Vagina (tissue), 2 donors: ENCODE measurements around the gene CCDC85B. TPM values are rescaled to one million over a fixed set of nuclear protein-coding genes. Genes with fewer than 3 reads are reported as not detected.
A peak's percentile ranks its signal among the peaks of the same experiment; 100 is the strongest.
"Not testable (repeated sequence)": the region's sequence is repeated elsewhere in the genome, so short reads cannot be mapped to it uniquely, and the experiment has no call there.

ENCODE experiments used
- DNase-seq, 2 donors: peaks; one replicate each; pipeline ENCODE4 v3.0.0-alpha.2; 2017; ENCODE audit errors: extremely low spot score in 2 of 2
- H3K27ac ChIP-seq: fragments of 200-600 bp; sonication (generic); one replicate; pipeline ENCODE4 v1.5.1; 2019
- H3K27me3 ChIP-seq: fragments of 200-600 bp; sonication (generic); one replicate; pipeline ENCODE4 v1.5.1; 2019
- H3K36me3 ChIP-seq, 2 donors: fragments of 200-600 bp; sonication (generic); one replicate each; pipeline ENCODE4 v1.5.1; 2017 to 2019
- H3K4me1 ChIP-seq: fragments of 200-600 bp; sonication (generic); one replicate; pipeline ENCODE4 v1.5.1; 2019
- H3K4me3 ChIP-seq, 2 donors: fragments of 200-600 bp; sonication (generic); 1 replicate in 1 of 2; 2 replicates in 1 of 2; pipeline ENCODE4 v1.5.1; 2016 to 2019
- H3K9me3 ChIP-seq: fragments of 200-600 bp; sonication (generic); one replicate; pipeline ENCODE4 v1.5.1; 2019
- CTCF ChIP-seq, 3 experiments: fragments of 450-650 bp in 2 of 3; fragments of 200-600 bp in 1 of 3; sonication (generic) in 1 of 3; IDR thresholded peaks; one replicate each; pipeline ENCODE4 v1.5.1; 2017 to 2019; ENCODE audit warnings: antibody characterized with exemption in 3 of 3, mild to moderate bottlenecking in 2 of 3, moderate library complexity in 2 of 3
- POLR2A ChIP-seq, 2 donors: fragments of 450-650 bp; IDR thresholded peaks; one replicate each; pipeline ENCODE4 v1.6.1; 2017; ENCODE audit warnings: antibody characterized with exemption in 2 of 2, mild to moderate bottlenecking in 2 of 2, moderate library complexity in 2 of 2
- POLR2AphosphoS5 ChIP-seq, 2 donors: sonication (generic); formaldehyde crosslinking; IDR thresholded peaks; one replicate each; pipeline ENCODE4 v1.9.0; 2017; ENCODE audit warnings: antibody characterized with exemption in 2 of 2, mild to moderate bottlenecking in 2 of 2, low read depth in 1 of 2; ENCODE audit not compliant: insufficient read depth in 1 of 2
- intact Hi-C: fragments of 100-400 bp; cut with DNase I; formaldehyde crosslinking; loops from one replicate; pipeline ENCODE4 v1.15.1; 2023
- total RNA-seq: library from RNA; depleted of rRNA; stranded (reverse); fragments of >200 nt; gene quantifications from one replicate; pipeline ENCODE4 v1.2.3, GENCODE V29; 2016

The CCDC85B gene
- total RNA-seq, 1 donor from 2014 or later: 76.4 TPM

DNA sequence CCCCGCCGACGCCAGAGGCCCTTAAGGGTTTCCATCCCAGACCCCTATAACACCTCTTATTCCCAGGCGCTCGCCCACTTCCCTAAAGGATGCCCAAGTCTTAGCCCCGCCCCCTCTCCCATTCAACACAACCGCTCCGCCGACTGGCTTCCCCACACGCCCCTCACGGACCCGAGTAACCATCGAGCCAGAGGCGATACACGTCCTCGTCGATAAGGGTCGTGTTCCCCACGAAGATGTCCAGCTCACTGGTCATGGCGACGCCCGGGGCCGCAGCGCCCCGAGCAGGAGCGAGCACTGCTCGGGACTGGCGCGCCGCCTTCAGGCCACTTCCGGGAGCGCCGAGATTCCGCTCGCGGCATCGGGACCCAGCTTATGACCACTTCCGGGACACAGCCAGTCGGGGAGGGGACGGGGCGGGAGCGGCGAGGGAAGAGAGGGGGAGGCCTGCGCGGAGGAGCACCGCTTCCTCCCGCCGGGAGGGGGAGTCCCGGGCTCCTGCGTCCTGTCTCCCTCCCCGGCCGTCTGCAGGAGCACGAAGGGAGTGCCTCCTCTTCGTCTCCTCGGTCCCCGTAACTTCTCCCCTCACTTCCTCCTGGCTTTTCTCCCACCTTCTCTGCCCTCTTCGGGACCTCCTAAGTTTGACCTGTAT is 2.2 kb upstream of the CCDC85B start, which contains the start of gene FIBP:
Gene FIBP (minus strand): TSS at position 309 of the 652 bp plus-strand sequence. CDS start 53 bp downstream, at position 256.
- peak within 1 kb of the TSS; percentile 97 for H3K27ac ChIP-seq
- no peaks in the 10 kb centered on the region for H3K27me3 ChIP-seq
- H3K36me3 ChIP-seq: peaks cover 0 to 24% of the 10 kb centered on the region in 2 donors
- peak within 1 kb of the TSS; percentile 69 to 86 for H3K4me3 ChIP-seq
- intact Hi-C loops: loop anchor here (5.0 kb wide), 2 partner anchors 99 to 114 kb away; partner anchors contain the start of genes BANF1 and EIF1AD
- H3K4me1 ChIP-seq: peaks cover 70% of the 10 kb centered on the region
- H3K9me3 ChIP-seq: no peaks in the 10 kb centered on the region
- TF ChIP-seq POLR2A (IDR thresholded peaks at IDR 0.05) (peak in 1 of 2 donors; percentile 87), CTCF (IDR thresholded peaks at IDR 0.05) (peak; percentile 72 to 95 (median 80)), POLR2AphosphoS5 (IDR thresholded peaks at IDR 0.05; ENCODE audit: insufficient read depth in 1 of 2, low read depth in 1 of 2) (peak; percentile 93 to 98)
- DNase-seq: peak in 1 of 2 donors; percentile 98

- TF ChIP-seq POLR2AphosphoS5 (IDR thresholded peaks at IDR 0.05; ENCODE audit: insufficient read depth in 1 of 2, low read depth in 1 of 2) (peak in 1 of 2 donors; percentile 45), CTCF (IDR thresholded peaks at IDR 0.05) (no peak)
- DNase-seq: no peak
- peaks cover 65% of the 10 kb centered on the region for H3K4me1 ChIP-seq
These were observed 1.0 kb downstream of the CCDC85B start for GRCh38 chr11:65891219-65892136.

DNA sequence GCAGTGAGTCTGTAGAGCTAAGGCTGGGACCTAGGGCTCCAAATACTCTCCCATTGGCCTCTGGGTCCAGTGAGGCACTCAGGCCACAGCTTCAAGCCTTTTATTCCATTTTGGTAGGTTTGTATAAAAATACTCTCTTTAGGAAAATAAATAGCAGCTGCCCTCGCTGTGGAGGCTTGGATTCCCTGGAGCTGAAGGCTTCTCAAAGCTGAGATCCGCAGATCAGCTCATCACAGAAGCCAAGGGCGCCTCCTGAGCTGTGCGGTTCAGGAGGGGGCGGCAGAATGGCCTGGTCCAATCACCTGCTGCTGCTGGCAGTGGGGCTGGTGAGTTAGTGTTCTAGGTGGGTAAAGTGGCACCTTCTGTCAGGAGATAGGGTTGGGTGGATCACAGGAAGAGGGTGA is 1.7 kb downstream of the CCDC85B start:
- H3K9me3 ChIP-seq, intact Hi-C loops, H3K27me3 ChIP-seq, H3K36me3 ChIP-seq, DNase-seq: not testable (repeated sequence)
- H3K27ac ChIP-seq: peak overlapping the region; percentile 97
- peak overlapping the region; percentile 69 to 73 for H3K4me3 ChIP-seq
- peaks cover 60% of the 10 kb centered on the region for H3K4me1 ChIP-seq

More at GRCh38 chr11:65891219-65892136, 1.0 kb downstream of the CCDC85B start:
- Histone ChIP-seq H3K27me3 (no peaks in the 10 kb centered on the region), H3K36me3 (peaks cover 0 to 5% of the 10 kb centered on the region in 2 donors), H3K9me3 (no peaks in the 10 kb centered on the region), H3K4me3 (peak overlapping the region; percentile 69 to 73), H3K27ac (peak overlapping the region; percentile 97)
- intact Hi-C loops: loop anchor here (2.0 kb wide), 1 partner anchor 27 kb away; the partner anchor contains the start of genes C11orf68 and DRAP1

- Histone ChIP-seq H3K36me3 (no peaks in the 10 kb centered on the region), H3K4me1 (peaks cover 54% of the 10 kb centered on the region), H3K27me3 (no peaks in the 10 kb centered on the region), H3K4me3 (peak overlapping the region; percentile 11 to 16), H3K9me3 (no peaks in the 10 kb centered on the region), H3K27ac (peak overlapping the region; percentile 97)
- TF ChIP-seq POLR2A (IDR thresholded peaks at IDR 0.05) (no peak), CTCF (IDR thresholded peaks at IDR 0.05) (no peak), POLR2AphosphoS5 (IDR thresholded peaks at IDR 0.05; ENCODE audit: insufficient read depth in 1 of 2, low read depth in 1 of 2) (no peak)
- intact Hi-C loops: no loop called here
- DNase-seq: no peak
These were observed 2.3 kb downstream of the CCDC85B start for GRCh38 chr11:65892661-65893317.

DNA sequence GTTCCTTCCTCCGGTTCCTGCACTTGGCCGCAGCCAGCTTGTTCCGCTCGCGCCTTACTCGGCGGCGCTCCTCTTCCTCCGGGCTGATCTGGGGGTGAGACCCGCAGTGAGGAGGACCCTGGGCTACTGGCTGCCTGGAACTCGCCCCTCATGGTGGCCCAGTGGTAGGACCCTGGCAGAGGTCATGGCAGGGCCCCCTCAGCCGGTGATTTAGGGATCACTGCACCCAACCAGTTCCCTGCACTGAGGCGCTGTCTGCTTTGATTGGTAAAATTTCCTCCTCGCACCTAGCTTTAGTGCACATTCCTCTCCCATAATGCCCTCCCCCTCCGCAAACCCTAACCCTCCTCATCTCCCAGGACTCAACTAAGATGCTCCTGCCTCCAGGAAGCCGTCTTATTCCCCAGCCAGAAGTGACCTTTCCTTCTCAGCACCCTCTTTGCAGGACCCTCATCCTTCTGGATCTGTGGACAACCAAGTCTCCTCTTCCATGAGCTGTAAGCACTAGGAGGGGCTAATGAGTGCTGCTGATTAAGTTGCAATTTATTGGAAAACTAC is 3.6 kb downstream of the CCDC85B start:
- Histone ChIP-seq H3K4me1 (peaks cover 52% of the 10 kb centered on the region), H3K27ac (peak overlapping the region; percentile 97), H3K9me3 (no peaks in the 10 kb centered on the region), H3K4me3 (peak overlapping the region in 1 of 2 donors; percentile 11), H3K27me3 (no peaks in the 10 kb centered on the region), H3K36me3 (no peaks in the 10 kb centered on the region)
- intact Hi-C loops: no loop called here
- TF ChIP-seq POLR2AphosphoS5 (IDR thresholded peaks at IDR 0.05; ENCODE audit: insufficient read depth in 1 of 2, low read depth in 1 of 2): no peak
- no peak for TF ChIP-seq CTCF (IDR thresholded peaks at IDR 0.05)
- no peak for TF ChIP-seq POLR2A (IDR thresholded peaks at IDR 0.05)
- DNase-seq: no peak
